Hair follicular keratinocyte (primary cell): ENCODE measurements around the gene ERMARD. TPM values are rescaled to one million over a fixed set of nuclear protein-coding genes. Genes with fewer than 3 reads are reported as not detected.

ENCODE experiments used
- total RNA-seq: library from RNA; depleted of rRNA; stranded (reverse); fragments of >200 nt; gene quantifications from 2 replicates; pipeline ENCODE4 v1.2.3, GENCODE V29; 2015

The ERMARD gene
- 16.1 and 16.8 TPM in 2 replicates for total RNA-seq

DNA sequence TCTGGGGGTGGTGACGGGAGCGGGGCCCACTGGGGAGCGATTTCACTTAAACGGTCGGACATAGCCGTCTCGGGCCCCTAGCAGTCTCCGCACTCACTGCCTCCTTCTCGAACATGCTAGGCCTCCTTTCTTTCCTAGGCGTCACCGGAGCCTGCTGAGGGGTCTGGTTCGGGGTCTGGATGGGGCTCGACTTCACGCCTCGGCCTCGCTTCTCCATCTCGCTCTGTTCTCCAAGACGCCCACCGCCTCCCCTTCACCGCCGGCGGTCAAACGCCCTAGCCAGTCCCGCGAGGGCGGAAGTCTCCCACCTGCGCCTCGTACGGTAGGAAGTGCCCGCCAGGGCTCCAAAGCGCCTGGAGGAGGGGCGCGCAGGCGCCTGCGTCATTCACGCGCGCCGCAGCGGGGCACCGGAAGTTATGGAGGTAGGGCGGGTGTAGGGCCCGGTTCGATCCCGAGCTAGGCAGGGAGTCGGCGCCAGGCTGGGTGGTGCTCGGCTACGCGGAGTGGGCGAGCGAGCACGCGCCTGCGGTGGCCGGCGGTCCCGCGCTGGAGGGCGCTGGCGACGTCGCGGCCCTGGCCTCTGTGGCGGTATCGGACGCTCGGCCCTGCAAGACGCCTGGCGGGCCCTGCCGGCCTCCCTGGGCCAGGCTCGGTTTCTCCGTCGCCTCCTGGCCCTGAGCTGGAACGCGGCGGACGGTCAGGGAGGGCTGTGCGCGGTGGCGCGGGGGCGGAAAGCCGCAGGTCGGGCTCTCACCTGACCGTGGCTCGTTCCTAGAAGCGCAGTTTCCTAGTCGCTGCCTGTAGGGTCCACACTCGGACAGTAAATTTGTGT is at the start of gene ERMARD, which contains the start of gene DYNLT2:
Gene ERMARD, plus strand, starts transcription at position 381 of the 832 bp plus-strand sequence. Its CDS starts 36 bp downstream, at position 417.
Gene DYNLT2, minus strand, starts transcription at position 331 of the 832 bp plus-strand sequence. Its CDS starts 114 bp downstream, at position 217.

DNA sequence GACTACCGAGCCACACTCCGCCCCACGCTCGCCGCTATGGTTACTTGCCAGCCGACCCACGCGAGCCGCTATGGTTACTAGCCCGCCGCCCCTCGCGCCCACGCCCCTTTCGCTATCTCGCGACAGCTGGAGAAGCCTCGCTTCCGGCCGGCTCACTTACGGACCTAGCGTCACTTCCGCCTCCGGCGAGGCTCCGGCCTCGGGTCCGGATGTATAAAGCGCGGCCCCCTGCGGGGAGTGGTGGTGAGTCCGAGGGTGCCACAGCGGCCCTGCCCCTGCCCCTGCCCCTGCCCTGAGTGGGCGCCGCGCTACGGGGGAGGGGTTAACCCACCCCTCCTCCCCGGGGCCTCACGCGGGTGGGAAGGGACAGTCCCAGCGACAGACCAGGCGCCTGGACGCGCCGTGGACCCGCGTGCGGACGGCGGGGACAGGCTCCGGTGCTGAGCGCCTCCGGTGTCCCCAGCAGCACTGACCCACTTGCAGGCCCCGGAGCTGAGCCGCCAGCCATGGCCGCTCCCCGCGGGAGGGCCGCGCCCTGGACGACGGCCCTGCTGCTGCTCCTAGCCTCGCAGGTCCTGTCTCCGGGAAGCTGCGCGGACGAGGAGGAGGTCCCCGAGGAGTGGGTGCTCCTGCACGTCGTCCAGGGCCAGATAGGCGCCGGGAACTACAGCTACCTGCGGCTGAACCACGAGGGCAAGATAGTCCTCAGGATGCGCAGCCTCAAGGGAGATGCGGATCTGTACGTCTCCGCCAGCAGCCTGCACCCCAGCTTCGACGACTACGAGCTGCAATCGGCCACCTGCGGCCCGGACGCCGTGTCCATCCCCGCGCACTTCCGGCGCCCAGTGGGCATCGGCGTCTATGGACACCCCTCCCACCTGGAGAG is 49.2 kb upstream of the ERMARD start, which contains the start of the genes C6orf120 and WDR27:
Gene C6orf120, plus strand, starts transcription at position 173 of the 886 bp plus-strand sequence. Its CDS starts 334 bp downstream, at position 507.
Gene WDR27, minus strand, starts transcription at position 76 of the 886 bp plus-strand sequence. CDS start 13,024 bp downstream, outside the sequence.

DNA sequence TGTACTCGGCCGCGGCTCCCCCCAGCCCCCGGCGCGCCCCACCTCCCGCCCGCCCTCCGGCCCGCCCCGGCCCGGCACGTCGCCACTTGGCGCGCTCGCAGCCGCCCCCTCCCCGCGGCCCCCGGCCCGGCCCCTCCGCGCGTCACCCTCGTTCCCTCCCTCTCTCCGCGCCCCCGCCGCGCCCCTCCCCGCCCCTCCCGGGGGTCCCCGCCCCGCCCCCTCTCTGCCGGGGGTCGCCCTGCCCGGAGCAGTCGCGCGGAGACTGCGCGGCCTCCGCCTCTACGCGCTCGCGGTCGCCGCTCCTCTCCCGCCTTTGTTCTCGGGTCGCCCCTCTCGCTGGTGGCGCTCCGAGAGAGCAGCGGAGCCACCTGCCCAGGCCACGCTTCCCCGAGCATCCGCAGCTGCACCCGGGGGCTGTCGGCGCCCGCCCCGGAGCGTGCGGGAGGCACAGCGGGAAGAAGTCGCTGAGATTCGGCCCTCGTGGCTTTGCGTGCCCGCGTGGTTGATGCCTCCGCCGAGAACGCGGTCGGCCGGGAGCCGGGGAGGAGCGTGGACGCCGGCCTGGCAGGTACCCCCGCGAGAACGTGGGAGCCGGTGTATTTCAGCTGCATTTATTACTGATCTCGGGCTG is 26.8 kb upstream of the ERMARD start, which contains the start of gene PHF10:
Gene PHF10, minus strand, starts transcription at position 7 of the 631 bp plus-strand sequence. CDS start 569 bp downstream, outside the sequence.

Other genes starting within 250 kb of the ERMARD start
- gene WDR27, start 49.6 kb upstream of the ERMARD start, total RNA-seq = 9.2 and 10.6 TPM in 2 replicates
- gene C6orf120, start 49.5 kb upstream of the ERMARD start, total RNA-seq = 20.5 and 24.0 TPM in 2 replicates
- 7.5 and 9.3 TPM in 2 replicates for gene PHF10, start 27.1 kb upstream of the ERMARD start, total RNA-seq
- 0.34 and 0.94 TPM in 2 replicates for gene DYNLT2, start 50 bp upstream of the ERMARD start, total RNA-seq